T-helper 2 cell treated with Interferon-gamma antibody and Interleukin-4, amounts not matched to agents 5 μg/mL and 100 μg/mL, for 36 hours (primary cell): Measurements from ENCODE around the gene TEPSIN.

Experiments used
- DNase-seq: peaks from one replicate; pipeline ENCODE4 v3.0.0; 2021; ENCODE audit warnings: low spot score
- H3K27ac Mint-ChIP-seq: one replicate; pipeline ENCODE4 v1.8.0; 2021; ENCODE audit warnings: mild to moderate bottlenecking, mixed read lengths
- H3K27me3 Mint-ChIP-seq: one replicate; pipeline ENCODE4 v1.8.0; 2021; ENCODE audit warnings: low read depth, mixed read lengths
- H3K36me3 Mint-ChIP-seq: one replicate; pipeline ENCODE4 v1.8.0; 2021; ENCODE audit warnings: low read depth, mixed read lengths
- H3K4me1 Mint-ChIP-seq: one replicate; pipeline ENCODE4 v1.8.0; 2021; ENCODE audit warnings: low read depth, mixed read lengths
- H3K4me3 Mint-ChIP-seq: one replicate; pipeline ENCODE4 v1.8.0; 2022; ENCODE audit warnings: mild to moderate bottlenecking, moderate library complexity, mixed read lengths
- H3K9me3 Mint-ChIP-seq: one replicate; pipeline ENCODE4 v1.8.0; 2021; ENCODE audit warnings: mixed read lengths

The TEPSIN gene

GRCh38 chr17:81240761-81241160 is 1.9 kb upstream of the TEPSIN start:
- Mint-ChIP-seq H3K9me3 (no peaks in the 10 kb centered on the region), H3K27me3 (no peaks in the 10 kb centered on the region), H3K27ac (no peak overlapping the region), H3K4me3 (peak overlapping the region; percentile 96), H3K4me1 (peaks cover 16% of the 10 kb centered on the region), H3K36me3 (peaks cover 18% of the 10 kb centered on the region)
- DNase-seq, result no peak

GRCh38 chr17:81239714-81240555 is 1.1 kb upstream of the TEPSIN start:
- no peaks in the 10 kb centered on the region for H3K27me3 Mint-ChIP-seq
- DNase-seq, result peak; percentile 31

GRCh38 chr17:81238490-81238814 is 403 bp downstream of the TEPSIN start:
- Mint-ChIP-seq H3K27ac (no peak overlapping the region), H3K9me3 (no peaks in the 10 kb centered on the region), H3K36me3 (peaks cover 10% of the 10 kb centered on the region), H3K4me3 (peak overlapping the region; percentile 79), H3K27me3 (no peaks in the 10 kb centered on the region), H3K4me1 (peaks cover 16% of the 10 kb centered on the region)
- DNase-seq, result no peak

More at GRCh38 chr17:81239714-81240555, 1.1 kb upstream of the TEPSIN start:
- peaks cover 14% of the 10 kb centered on the region for H3K36me3 Mint-ChIP-seq
- peak overlapping the region; percentile 96 for H3K4me3 Mint-ChIP-seq
- peaks cover 16% of the 10 kb centered on the region for H3K4me1 Mint-ChIP-seq
- peak overlapping the region; percentile 97 for H3K27ac Mint-ChIP-seq
- H3K9me3 Mint-ChIP-seq, result no peaks in the 10 kb centered on the region

- peaks cover 16% of the 10 kb centered on the region for H3K4me1 Mint-ChIP-seq
- H3K9me3 Mint-ChIP-seq, result no peaks in the 10 kb centered on the region
- DNase-seq, result no peak
- H3K27ac Mint-ChIP-seq, result peak overlapping the region; percentile 69
- peaks cover 10% of the 10 kb centered on the region for H3K36me3 Mint-ChIP-seq
- H3K27me3 Mint-ChIP-seq, result no peaks in the 10 kb centered on the region
- H3K4me3 Mint-ChIP-seq, result peak overlapping the region; percentile 79
These were observed 1.0 kb downstream of the TEPSIN start for GRCh38 chr17:81237591-81238489.

GRCh38 chr17:81236784-81237183 is 2.1 kb downstream of the TEPSIN start:
- no peak overlapping the region for H3K4me3 Mint-ChIP-seq
- H3K4me1 Mint-ChIP-seq, result peaks cover 12% of the 10 kb centered on the region
- H3K27me3 Mint-ChIP-seq, result no peaks in the 10 kb centered on the region
- H3K36me3 Mint-ChIP-seq, result peaks cover 7% of the 10 kb centered on the region
- no peaks in the 10 kb centered on the region for H3K9me3 Mint-ChIP-seq
- no peak for DNase-seq
- H3K27ac Mint-ChIP-seq, result no peak overlapping the region

GRCh38 chr17:81235822-81236740 is 2.8 kb downstream of the TEPSIN start:
- peaks cover 7% of the 10 kb centered on the region for H3K36me3 Mint-ChIP-seq
- H3K4me3 Mint-ChIP-seq, result no peak overlapping the region
- no peak overlapping the region for H3K27ac Mint-ChIP-seq
- no peaks in the 10 kb centered on the region for H3K9me3 Mint-ChIP-seq
- H3K4me1 Mint-ChIP-seq, result peaks cover 12% of the 10 kb centered on the region
- no peaks in the 10 kb centered on the region for H3K27me3 Mint-ChIP-seq
- DNase-seq, result no peak

- Mint-ChIP-seq H3K36me3 (peaks cover 11% of the 10 kb centered on the region), H3K9me3 (no peaks in the 10 kb centered on the region), H3K27ac (no peak overlapping the region), H3K4me3 (no peak overlapping the region), H3K27me3 (no peaks in the 10 kb centered on the region), H3K4me1 (peaks cover 6% of the 10 kb centered on the region)
- DNase-seq, result no peak
These were observed 3.7 kb downstream of the TEPSIN start for GRCh38 chr17:81234940-81235821.

- Mint-ChIP-seq H3K9me3 (no peaks in the 10 kb centered on the region), H3K4me1 (peaks cover 5% of the 10 kb centered on the region), H3K27ac (no peak overlapping the region), H3K4me3 (no peak overlapping the region), H3K27me3 (no peaks in the 10 kb centered on the region), H3K36me3 (peaks cover 16% of the 10 kb centered on the region)
- DNase-seq, result no peak
These were observed 4.4 kb downstream of the TEPSIN start for GRCh38 chr17:81234506-81234855.

- no peak for DNase-seq
- peaks cover 16% of the 10 kb centered on the region for H3K36me3 Mint-ChIP-seq
- H3K9me3 Mint-ChIP-seq, result no peaks in the 10 kb centered on the region
- H3K4me1 Mint-ChIP-seq, result peaks cover 5% of the 10 kb centered on the region
- H3K27me3 Mint-ChIP-seq, result no peaks in the 10 kb centered on the region
- H3K4me3 Mint-ChIP-seq, result no peak overlapping the region
- H3K27ac Mint-ChIP-seq, result no peak overlapping the region
These were observed 4.9 kb downstream of the TEPSIN start for GRCh38 chr17:81233811-81234505.

GRCh38 chr17:81233316-81233715 is 5.5 kb downstream of the TEPSIN start:
- Mint-ChIP-seq H3K36me3 (peaks cover 18% of the 10 kb centered on the region), H3K27ac (no peak overlapping the region)

GRCh38 chr17:81232616-81233241 is 6.1 kb downstream of the TEPSIN start:
- Mint-ChIP-seq H3K9me3 (no peaks in the 10 kb centered on the region), H3K4me3 (no peak overlapping the region), H3K27me3 (no peaks in the 10 kb centered on the region), H3K36me3 (peaks cover 20% of the 10 kb centered on the region), H3K27ac (no peak overlapping the region), H3K4me1 (peaks cover 4% of the 10 kb centered on the region)
- no peak for DNase-seq

More at GRCh38 chr17:81233316-81233715, 5.5 kb downstream of the TEPSIN start:
- Mint-ChIP-seq H3K4me1 (peaks cover 5% of the 10 kb centered on the region), H3K4me3 (no peak overlapping the region), H3K27me3 (no peaks in the 10 kb centered on the region), H3K9me3 (no peaks in the 10 kb centered on the region)
- DNase-seq, result no peak
